Measurements from ENCODE around the gene TOP1.

DNA sequence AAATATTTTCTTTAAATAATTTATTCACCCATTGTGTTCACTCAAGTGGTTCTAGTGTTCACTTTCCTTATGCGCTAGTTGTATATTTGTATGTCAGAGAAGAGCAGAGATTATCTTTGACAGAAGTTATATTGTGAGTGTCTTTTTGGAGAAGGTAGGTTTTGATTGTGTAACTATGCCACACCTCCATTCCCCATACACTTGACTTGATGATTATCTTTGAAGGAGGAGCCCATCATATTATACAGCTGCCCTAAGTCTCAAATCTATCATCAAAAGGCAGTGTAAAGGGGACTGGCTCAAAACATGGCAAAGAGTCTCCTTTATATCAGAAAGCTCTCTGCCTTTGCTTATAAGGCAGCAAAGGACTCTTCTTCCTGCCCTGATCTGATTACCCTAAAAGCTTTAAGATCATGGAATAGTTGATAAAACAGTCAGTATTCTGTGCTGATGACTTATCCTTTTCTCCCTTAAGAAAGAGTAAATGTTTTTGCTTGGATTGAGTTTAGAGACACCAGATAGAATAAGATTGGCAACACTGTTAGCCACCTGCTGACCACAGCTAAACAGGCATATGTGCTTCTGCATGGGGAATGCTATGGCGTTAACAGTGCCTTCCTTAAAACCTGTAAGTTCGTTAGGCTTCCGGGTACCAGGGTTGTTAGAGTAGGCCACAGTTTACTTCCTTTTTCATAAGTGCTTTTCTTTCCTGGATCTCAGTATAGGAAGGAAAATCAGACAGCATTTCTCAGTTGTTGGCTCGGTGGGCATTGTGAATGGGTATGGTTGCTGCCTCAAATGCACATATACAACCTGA lies 22.6 kb downstream of the TOP1 start:
- TF ChIP-seq SMC3 (IDR thresholded peaks at IDR 0.05; ENCODE audit: low read depth, low read length) (no peak), FOS (IDR thresholded peaks at IDR 0.05; ENCODE audit: low read depth, low read length) (no peak), CEBPB (IDR thresholded peaks at IDR 0.05; ENCODE audit: low read depth, low read length) (no peak), MXI1 (IDR thresholded peaks at IDR 0.05; ENCODE audit: borderline replicate concordance, low read depth, low read length) (no peak), POLR2A (IDR thresholded peaks at IDR 0.05; ENCODE audit: low read depth, low read length) (no peak), RCOR1 (IDR thresholded peaks at IDR 0.05; ENCODE audit: insufficient replicate concordance, low read length) (no peak)
- TF ChIP-seq, protein P1, sequence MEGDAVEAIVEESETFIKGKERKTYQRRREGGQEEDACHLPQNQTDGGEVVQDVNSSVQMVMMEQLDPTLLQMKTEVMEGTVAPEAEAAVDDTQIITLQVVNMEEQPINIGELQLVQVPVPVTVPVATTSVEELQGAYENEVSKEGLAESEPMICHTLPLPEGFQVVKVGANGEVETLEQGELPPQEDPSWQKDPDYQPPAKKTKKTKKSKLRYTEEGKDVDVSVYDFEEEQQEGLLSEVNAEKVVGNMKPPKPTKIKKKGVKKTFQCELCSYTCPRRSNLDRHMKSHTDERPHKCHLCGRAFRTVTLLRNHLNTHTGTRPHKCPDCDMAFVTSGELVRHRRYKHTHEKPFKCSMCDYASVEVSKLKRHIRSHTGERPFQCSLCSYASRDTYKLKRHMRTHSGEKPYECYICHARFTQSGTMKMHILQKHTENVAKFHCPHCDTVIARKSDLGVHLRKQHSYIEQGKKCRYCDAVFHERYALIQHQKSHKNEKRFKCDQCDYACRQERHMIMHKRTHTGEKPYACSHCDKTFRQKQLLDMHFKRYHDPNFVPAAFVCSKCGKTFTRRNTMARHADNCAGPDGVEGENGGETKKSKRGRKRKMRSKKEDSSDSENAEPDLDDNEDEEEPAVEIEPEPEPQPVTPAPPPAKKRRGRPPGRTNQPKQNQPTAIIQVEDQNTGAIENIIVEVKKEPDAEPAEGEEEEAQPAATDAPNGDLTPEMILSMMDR (conservative IDR thresholded peaks at IDR 0.05; ENCODE audit: low read depth, low read length) = no peak
- TF ChIP-seq, protein P2, sequence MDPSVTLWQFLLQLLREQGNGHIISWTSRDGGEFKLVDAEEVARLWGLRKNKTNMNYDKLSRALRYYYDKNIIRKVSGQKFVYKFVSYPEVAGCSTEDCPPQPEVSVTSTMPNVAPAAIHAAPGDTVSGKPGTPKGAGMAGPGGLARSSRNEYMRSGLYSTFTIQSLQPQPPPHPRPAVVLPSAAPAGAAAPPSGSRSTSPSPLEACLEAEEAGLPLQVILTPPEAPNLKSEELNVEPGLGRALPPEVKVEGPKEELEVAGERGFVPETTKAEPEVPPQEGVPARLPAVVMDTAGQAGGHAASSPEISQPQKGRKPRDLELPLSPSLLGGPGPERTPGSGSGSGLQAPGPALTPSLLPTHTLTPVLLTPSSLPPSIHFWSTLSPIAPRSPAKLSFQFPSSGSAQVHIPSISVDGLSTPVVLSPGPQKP (IDR thresholded peaks at IDR 0.05; ENCODE audit: borderline replicate concordance, low read depth, low read length) = no peak
